NCI-H2171 treated with DMSO at 0.1 percent for 48 hours (cell line): ENCODE measurements around the gene CREB5.
A peak's percentile ranks its signal among the peaks of the same experiment; 100 is the strongest.
"Not testable (repeated sequence)": the region's sequence is repeated elsewhere in the genome, so short reads cannot be mapped to it uniquely, and the experiment has no call there.

Experiments
- DNase-seq: peaks from one replicate; lab custom pipeline; 2025; lab: John Stamatoyannopoulos, UW

Gene CREB5

DNA sequence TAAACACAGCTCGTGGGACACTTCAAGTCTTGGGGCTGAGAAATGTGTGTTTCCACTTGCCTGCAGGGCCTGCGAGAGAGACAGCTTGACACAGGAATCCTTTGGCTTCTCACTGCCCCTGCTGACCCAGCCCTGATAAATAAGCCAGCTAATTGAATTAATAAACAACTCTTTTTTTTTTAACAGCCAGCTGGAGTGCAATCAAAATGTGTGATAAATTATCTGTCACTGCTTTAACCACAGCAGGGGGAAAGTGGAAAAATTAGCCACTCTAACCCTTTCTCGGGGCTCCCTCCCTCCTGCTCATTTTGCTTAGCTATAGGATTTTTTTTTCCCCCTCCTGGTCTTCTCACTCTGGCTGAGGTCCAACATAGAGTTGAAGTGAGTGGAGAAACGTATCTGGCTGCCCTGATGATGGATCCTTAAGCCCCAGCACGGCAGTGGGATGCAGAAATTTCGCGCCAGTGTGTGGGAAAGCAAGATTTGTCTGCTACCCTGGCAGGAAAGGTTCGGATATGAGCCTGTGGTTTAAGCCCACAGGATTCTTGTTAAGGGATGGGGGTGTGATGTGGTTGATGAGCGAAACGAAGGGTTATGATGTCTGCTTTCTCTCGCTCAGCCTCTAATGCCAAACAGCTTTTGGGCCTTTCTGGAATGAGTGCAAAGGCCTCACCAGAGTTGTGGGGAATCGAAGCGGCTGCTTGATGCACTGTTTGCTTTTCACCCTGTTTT is 372.0 kb downstream of the CREB5 start:
- DNase-seq = peak; percentile 34

DNA sequence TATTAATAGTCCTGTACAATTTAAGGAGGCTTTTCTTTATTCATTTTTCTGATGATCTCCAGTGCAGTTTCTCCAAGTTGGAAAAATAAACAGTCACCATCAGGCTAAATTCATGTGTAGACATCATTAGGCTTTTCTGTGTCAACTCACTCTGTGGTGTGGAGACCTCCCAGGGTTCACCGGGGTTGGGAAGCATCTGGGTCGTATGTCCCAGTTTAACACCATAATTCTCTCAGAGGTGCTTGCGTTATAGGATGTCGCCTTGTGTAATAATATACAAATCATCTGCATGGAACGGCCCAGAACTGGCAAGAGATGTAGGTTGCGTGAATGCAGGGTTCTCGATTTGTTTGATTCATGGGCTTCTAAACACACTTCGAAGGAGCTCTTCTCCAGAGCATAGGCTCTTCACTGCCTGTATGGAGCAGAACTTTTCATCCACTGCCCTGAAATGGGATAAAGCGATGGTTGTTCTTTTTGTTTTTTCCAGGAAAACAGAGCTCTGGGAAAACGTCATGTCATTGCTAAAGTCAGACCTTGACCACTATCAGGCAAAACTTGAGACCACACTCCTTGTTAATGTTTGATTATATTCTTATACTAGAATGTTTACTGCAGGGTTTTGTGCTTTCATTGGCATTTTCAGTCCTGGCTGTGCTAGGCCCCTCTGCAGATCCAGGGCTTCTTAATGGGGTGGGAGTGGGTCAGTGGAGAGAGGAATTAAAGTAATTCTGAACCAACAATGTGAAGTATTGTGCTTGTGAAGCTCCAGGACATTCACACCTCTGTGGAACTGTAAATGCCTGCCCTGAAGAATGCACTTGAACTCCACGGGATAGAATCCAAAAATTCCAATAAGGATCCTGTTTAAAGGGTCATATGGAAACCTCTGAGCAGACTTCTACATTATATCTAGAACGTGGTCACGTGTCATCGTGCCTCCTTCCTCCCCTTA is 373.0 kb downstream of the CREB5 start:
- no peak for DNase-seq

DNA sequence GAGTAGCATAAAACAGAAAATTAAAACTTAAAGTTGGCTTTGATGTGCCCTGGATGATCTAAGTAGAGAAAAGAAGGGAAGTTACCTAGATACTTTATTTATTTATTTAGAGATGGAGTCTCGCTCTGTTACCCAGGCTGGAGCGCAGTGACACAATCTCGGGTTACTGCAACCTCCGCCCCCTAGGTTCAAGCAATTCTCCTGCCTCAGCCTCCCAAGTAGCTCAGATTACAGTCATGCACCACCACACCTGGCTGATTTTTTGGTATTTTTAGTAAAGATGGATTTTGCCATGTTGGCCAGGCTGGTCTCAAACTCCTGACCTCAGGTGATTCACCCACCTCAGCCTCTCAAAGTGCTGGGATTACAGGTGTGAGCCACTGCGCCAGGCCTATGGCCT is 373.8 kb downstream of the CREB5 start:
- not testable (repeated sequence) for DNase-seq

DNA sequence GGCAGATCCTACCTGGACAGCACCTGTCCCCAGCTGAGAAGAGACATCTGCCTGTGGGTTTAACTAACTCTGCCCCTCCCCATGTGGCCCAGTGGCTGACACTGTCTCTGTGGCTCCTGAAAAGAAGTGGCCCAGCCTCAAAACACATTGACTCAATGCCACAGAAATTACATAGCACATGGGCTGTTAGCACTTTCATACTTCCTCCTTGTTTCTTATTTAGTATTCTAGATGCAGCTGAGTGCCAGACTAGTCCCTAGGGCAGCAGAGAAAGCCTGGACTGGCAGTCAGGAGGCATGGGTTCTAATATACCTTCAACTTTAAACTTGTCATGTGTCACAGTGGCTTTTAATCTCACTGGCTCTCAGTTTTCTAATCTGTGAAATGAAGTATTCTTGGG is 374.8 kb downstream of the CREB5 start:
- DNase-seq = no peak

DNA sequence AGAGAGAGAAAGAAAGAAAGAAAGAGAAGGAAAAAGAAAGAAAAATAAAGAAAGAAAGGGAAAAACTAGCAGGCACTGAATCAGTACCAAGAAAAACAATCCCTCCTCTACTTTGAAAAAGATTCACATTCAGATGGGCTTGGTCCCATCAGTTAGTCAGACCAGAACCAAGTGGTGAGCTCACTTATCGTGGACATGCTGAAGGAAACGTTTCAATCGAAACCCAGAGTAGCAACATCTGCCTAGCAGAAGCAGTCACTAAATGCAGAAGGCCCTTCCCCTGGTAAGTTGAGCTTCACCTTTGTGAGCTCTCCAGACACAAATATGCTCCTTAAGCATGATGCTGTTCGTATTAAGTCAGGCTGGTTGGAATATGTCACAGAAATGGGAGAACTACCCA is 378.1 kb downstream of the CREB5 start:
- DNase-seq = no peak

DNA sequence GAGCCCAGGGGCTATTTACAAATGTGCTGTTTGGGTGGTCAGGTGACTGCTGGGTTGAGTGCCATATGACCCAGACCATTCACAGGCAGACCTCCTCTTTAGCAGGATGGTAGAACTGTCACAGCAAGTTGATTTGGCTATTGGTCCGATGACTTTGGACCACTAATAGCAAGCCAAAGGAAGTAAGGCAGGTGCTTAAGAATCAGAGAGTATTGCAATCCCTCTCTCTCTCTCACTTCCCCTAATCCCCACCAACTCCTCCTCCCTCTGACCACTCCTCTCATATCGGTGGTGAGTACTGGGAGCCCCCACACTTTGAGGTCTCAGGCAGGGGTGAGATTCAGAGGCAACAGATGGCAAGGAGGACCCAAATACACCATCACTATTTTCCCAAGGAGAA is 380.5 kb downstream of the CREB5 start:
- no peak for DNase-seq

DNA sequence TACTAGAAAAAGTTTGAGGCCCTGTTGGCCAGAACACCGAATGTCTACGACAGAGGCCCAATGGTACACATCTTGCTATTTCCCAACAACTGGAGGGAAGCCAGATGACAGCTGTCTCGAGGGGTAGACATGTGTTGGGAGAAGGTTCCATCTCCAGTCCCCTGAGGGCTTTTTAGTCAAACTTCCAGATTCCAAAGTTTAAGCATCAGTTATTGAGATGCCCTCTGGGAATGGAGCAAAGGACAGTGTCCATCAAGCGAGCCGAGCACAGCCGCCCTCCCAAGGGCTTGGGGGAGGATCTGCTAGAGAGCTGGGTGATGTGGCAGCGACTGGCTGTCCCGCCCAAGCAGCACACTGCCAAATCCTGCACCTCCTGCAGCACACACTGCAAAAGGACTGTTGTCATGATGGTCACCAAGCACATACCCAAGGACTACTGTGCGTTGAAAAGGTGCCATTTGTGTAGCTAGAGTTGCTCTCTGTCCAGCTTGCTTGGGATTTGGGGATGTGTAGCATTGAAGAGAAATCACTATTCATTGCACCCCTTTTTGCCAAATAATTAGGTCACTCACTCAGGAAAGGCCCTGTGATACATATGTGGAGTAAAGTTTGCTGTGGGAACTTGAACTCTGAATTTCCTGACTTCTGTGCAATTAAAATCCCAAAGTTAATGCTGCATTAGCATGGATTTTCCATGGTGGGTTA is 381.2 kb downstream of the CREB5 start:
- DNase-seq = no peak

DNA sequence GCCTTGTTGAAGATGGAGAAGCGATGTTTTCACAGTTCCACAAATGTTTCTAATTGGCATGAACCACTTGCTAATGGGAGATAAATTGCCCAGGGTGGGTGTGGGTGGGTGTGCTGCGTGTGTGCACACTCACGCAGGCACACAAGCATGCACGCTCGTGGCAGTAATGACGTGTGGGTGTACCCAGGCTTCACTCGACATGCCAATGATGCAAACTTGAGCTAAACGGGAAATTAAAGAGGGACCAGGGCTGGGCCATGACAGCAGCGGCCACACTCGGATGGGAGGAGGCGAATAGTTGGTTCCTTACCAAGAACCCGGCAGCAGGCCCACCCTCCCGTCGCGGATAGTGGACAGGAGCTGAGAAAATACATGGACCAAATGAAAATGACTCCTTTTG is 386.0 kb downstream of the CREB5 start:
- DNase-seq = no peak

DNA sequence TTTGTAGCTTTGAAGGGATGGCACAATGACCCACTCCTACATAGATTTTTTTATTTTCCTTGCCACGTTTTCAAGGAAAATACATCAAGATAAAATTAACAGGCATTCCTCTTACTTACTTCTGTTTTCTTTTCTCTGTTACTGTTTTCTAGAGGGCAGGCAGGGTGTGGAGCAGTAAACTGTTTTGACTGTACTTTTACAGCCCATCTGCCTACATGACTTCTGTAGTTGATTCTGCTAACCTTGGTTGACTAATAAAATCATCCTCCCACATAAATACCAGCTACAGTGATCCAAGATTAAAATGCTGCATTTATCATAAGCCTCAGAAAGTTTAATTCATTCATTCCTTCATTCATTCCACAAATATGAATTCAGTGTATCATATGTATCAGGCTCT is 387.3 kb downstream of the CREB5 start:
- DNase-seq = no peak

DNA sequence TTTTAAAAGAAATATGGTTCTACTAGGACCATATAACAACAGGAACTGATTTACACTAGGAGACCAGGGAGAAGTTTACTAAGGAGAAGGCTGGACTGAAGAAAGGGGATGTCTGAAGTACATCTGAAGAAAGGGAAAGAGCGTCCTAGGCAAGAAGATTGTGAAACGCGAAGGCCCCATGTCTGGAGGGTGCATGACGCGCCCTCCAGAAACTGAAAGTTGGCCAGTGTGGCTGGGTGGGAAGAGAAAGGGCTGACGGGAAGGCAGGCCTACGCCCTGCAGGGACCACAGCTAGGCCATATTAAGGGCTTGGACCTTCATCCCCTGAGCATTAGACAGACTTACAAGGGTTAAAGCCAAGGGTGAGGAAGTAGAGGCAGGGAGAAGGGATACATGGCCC is 387.8 kb downstream of the CREB5 start:
- DNase-seq = no peak

DNA sequence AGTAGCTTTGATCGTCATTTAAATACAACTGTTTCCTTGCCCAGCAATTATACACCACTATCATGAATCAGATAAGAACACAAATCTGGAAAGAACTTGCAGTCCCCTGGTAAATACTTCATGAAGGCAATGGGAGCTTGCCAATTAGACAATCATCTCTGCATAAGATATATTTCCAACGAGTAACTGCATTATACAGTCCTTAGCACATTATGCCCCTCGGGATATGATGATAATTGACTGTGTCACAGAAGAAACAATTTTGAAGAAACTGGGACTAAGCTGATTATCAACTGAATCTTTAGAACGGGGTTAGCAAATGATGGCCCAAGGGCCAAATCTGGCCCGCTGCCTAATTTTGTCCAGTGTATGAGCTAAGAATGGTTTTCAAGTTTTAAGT is 390.1 kb downstream of the CREB5 start:
- no peak for DNase-seq

DNA sequence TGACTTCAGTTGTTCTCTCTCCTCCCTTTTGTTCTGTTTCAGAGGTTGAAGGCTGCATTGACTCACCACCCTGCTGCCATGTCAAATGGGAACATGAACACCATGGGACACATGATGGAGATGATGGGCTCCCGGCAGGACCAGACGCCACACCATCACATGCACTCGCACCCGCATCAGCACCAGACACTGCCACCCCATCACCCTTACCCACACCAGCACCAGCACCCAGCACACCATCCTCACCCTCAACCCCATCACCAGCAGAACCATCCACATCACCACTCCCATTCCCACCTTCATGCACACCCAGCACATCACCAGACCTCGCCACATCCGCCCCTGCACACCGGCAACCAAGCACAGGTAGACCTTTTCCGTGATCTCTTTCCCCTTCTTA is 391.8 kb downstream of the CREB5 start:
- DNase-seq = no peak

DNA sequence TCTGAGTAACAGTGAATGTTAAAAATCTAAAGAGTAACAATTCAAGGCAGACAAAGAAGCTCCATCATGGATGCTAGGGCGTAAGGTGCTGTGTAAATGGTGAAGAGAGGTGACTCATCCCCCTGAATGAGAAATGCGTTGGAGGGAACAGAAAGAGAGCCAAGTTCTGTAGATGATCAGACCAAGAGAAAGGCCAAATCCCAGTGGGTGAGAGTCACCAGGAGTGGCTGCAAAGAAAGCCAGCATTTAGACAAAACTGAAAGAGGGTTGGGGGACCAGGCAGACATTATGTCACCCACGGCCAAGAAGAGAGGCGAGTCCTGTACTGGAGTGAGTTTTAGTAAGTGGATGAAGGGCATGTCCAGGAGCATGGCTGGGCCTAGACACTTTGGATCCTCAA is 392.7 kb downstream of the CREB5 start:
- DNase-seq = no peak

DNA sequence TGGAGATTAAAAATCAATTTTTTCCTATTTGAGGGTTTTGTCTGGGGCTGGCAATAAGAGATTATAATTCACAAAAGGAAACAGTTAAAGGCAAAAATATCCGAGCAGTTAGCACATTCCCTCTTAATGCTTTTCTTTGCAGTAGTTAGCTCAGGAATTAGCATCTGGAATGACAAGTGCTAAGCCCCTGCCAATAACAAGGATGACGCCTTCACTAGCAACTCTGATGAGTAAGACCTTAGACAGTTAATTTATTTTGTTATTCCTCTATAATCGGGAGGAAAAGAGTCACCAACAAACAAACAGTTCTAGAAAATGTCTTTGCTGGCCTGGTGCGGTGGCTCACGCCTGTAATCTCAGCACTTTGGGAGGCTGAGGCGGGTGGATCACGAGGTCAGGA is 394.5 kb downstream of the CREB5 start:
- no peak for DNase-seq

DNA sequence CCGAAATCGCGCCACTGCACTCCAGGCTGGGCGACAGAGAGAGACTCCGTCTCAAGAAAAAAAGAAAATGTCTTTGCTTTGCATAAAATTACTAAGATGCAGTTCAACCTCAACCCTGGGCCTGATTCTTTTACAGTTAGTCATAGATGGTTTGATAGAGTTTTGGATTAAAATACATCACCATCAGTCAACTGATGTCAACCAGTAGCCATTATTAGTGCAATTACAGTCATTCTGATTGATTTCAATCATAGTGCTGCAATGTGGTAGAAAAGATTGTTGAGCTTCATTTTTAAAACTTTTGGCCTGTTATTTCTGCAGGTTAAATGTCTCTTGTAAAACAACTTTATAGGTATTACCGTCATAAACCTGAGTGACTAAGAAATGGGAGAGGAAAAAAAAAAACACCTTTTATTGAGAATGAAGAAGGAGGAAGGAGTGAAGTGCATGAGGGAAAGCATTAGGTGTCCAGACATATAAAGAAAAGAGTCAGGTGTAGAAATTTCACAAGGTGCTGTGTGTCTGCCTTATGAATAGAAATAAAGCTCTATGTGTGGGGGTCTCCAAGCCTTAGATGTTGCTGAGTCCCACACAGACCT is 395.2 kb downstream of the CREB5 start:
- no peak for DNase-seq

DNA sequence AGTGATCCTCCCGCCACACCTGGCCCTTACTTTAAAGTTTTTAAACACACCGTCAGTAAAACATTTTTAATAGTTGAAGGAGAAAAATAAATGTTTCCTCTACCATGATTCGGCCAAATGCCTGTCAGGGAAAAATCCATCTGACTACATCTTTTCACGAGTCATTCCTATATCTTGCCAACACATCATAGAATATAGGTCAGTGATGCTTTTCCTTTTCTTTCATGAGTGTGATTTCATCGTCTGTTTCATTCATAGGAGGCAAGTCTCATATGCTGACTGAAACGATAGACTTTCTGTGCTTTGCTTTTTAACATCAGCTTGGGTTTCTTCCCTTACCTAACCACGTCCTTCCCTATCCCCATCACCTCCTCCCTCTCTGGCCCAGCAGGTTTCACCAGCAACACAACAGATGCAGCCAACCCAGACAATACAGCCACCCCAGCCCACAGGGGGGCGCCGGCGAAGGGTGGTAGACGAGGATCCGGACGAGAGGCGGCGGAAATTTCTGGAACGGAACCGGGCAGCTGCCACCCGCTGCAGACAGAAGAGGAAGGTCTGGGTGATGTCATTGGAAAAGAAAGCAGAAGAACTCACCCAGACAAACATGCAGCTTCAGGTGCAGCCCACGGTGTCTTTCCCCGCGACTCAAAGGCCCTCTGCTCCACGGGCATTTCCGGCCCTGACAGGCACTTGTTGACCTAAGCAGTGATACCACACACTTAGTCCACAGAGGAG is 396.6 kb downstream of the CREB5 start:
- DNase-seq = no peak

DNA sequence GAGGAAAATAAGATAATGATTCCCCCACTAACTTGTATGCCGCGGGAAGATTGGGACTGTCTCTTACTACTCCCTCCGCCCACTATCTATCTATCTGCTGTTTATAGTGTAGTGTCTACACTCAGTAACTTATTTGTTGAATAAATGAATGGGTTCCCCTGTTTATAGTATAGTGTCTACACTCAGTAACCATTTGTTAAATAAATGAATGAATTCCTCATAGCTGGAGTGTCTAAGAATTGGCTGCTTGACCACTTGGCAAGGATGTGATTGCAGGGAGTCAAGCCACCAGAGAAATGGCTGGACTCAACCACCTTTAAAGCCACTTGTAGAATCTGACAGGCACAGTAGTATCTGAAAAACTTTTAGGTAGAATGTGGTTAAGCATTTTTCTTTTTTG is 398.7 kb downstream of the CREB5 start:
- DNase-seq = no peak

DNA sequence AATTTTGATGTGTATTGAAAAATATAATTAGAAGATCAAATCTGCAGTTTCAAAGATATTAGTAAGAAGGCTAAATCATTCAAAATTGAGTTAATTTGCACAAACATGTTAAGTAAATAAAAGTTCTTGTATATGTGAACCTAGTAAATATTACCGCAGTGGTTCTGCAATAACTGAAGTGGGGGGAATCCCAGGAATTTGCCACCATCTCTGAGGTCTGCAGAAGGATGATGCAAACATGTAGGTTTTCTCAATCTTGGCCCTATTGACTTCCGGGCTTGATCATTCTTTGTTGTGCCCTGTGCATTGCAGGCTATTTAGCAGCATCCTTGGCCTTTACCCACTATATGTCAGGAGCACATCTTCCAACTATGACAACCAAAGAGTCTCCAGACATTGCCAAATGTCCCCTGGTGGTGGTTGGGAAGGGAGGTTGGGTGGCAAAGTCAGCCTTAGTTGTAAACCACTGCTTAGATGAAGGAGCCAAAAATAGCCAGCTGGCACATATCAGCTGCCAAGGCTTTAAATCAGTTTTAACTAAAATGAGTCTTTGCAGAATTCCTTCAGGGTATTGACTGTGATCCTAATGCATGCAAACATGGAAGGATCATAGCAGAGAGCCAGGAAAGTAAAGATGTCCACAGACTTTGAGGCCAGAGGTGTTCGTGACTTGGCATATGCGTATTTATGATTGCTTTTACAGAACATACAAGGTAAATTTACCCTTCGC is 399.5 kb downstream of the CREB5 start:
- no peak for DNase-seq

DNA sequence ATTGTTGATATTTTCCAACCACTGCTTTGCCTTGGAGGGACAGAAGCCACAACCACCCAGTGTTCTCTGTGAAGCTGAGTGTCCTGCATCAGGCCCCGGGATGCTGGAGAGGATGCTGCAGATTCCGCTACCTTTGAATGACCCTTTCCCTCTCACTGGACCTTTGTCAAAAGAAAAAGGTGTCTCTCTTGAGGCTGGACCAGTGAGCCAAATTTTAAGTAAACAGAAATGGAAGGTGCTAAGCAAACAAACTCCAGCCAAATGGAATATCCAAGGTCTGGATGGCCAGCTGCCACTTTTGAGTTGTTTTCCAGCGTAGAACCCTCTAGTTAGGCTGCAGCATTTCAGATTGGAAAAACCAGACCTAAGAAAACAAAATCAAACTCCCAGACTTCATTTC is 400.3 kb downstream of the CREB5 start:
- no peak for DNase-seq

DNA sequence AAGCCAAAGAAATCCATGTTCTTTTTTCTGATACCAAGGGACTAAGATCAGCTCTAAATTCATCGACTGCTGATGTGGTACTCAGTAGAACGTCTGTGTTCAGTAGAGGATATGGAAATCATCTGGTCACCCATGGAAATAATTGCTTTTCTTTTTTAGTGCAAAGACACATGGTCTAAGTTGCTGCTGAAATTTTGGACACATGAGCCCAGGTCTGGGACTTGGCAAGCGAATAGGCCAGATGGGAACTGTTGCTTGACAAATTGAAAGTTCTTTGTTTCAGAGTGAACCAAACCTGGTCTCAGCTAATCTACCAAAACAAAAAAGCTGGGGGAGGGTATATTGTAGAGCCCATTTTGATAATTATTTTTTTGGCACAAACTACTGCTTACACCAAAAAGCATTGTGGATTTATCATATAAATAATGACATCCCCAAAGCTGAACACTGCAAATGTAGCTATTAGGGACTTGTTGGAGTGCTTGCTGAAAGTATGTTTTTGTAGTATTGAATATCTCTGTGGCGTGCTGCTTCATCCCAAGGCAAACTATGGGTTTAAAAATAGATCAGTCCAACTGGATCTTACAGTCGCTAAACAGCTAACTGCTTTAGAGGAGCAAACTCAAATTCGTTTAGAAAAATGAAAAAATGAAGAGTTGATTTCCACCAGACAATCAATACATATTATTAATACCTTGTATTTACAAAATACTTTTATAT is 401.1 kb downstream of the CREB5 start:
- peak; percentile 81 for DNase-seq
